Measurements from ENCODE around the gene UGT1A7. TPM values are rescaled to one million over a fixed set of nuclear protein-coding genes. Genes with fewer than 3 reads are reported as not detected.
A peak's percentile ranks its signal among the peaks of the same experiment; 100 is the strongest.

UGT1A7 gene
- total and polyA plus RNA-seq, 4 donors = 0.45 TPM; not detected in 3

DNA sequence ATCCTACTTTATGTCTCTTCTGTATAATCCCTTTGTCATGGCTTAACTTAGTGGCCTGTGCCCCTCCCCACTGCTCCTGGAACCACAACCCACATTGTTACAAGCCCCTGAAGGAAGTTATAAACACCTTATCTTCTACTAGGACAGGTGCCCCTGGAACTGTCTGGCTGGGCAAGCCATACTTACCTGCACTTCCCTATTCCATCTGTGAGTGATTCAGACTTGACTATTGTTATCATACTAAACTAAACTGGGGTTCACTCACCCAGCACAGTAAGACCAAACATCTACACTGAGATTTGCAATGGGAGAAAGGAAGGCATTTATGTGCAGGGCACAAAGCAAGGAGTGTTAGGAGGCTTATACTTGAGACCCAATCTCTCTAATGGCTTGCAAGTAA, 7.3 kb downstream of the UGT1A7 start:
- no peak overlapping the region for H3K27ac ChIP-seq (ENCODE audit: low read depth in 1 of 2, low read length in 1 of 2)
- no peaks in the 10 kb centered on the region for H3K9me3 ChIP-seq (ENCODE audit: control insufficient read depth in 4 of 4, insufficient read depth in 3 of 4, low read length in 3 of 4)
- no peak for ATAC-seq (ENCODE audit: insufficient read depth, low FRiP score)
- H3K9ac ChIP-seq (ENCODE audit: insufficient read depth in 1 of 2, low read length in 2 of 2) = no peak overlapping the region
- TF ChIP-seq CTCF (IDR thresholded peaks at IDR 0.05; ENCODE audit: control extremely low read depth, extremely low read depth) = no peak
- H3K4me1 ChIP-seq (ENCODE audit: control insufficient read depth in 5 of 5, insufficient read depth in 5 of 5, low read length in 5 of 5) = peaks cover 0 to 11% (median 0%) of the 10 kb centered on the region in 5 donors
- H3K36me3 ChIP-seq (ENCODE audit: control insufficient read depth in 4 of 4, insufficient read depth in 4 of 4, low read length in 4 of 4) = no peaks in the 10 kb centered on the region
- no peak for DNase-seq
- no peaks in the 10 kb centered on the region for H3K27me3 ChIP-seq (ENCODE audit: control insufficient read depth in 3 of 3, insufficient read depth in 3 of 3, low read length in 2 of 3)
- no peak overlapping the region for H3K4me3 ChIP-seq

GRCh38 chr2:233689501-233689900, 7.8 kb downstream of the UGT1A7 start:
- H3K4me3 ChIP-seq = no peak overlapping the region
- H3K9ac ChIP-seq (ENCODE audit: insufficient read depth in 1 of 2, low read length in 2 of 2) = no peak overlapping the region
- ATAC-seq (ENCODE audit: insufficient read depth, low FRiP score) (no peak), DNase-seq (peak; percentile 44 to 82 (median 77))
- H3K4me1 ChIP-seq (ENCODE audit: control insufficient read depth in 5 of 5, insufficient read depth in 5 of 5, low read length in 5 of 5) = peaks cover 0 to 11% (median 0%) of the 10 kb centered on the region in 5 donors
- no peak overlapping the region for H3K27ac ChIP-seq (ENCODE audit: low read depth in 1 of 2, low read length in 1 of 2)
- no peaks in the 10 kb centered on the region for H3K36me3 ChIP-seq (ENCODE audit: control insufficient read depth in 4 of 4, insufficient read depth in 4 of 4, low read length in 4 of 4)
- no peak for TF ChIP-seq CTCF (IDR thresholded peaks at IDR 0.05; ENCODE audit: control extremely low read depth, extremely low read depth)
- no peaks in the 10 kb centered on the region for H3K9me3 ChIP-seq (ENCODE audit: control insufficient read depth in 4 of 4, insufficient read depth in 3 of 4, low read length in 3 of 4)
- 3 to 5% methylated on average over 3 of the region's 3 CpGs for WGBS, 2 donors
- H3K27me3 ChIP-seq (ENCODE audit: control insufficient read depth in 3 of 3, insufficient read depth in 3 of 3, low read length in 2 of 3) = no peaks in the 10 kb centered on the region

GRCh38 chr2:233690444-233690843, 8.7 kb downstream of the UGT1A7 start:
- no peaks in the 10 kb centered on the region for H3K36me3 ChIP-seq (ENCODE audit: control insufficient read depth in 4 of 4, insufficient read depth in 4 of 4, low read length in 4 of 4)
- WGBS, 2 donors = 65 to 90% methylated on average over 4 of the region's 4 CpGs
- no peak for ATAC-seq (ENCODE audit: insufficient read depth, low FRiP score)
- H3K27me3 ChIP-seq (ENCODE audit: control insufficient read depth in 3 of 3, insufficient read depth in 3 of 3, low read length in 2 of 3) = no peaks in the 10 kb centered on the region
- no peak overlapping the region for H3K4me3 ChIP-seq
- H3K9ac ChIP-seq (ENCODE audit: insufficient read depth in 1 of 2, low read length in 2 of 2) = no peak overlapping the region
- peak; percentile 20 to 30 (median 28) for DNase-seq
- H3K27ac ChIP-seq (ENCODE audit: low read depth in 1 of 2, low read length in 1 of 2) = no peak overlapping the region
- no peak for TF ChIP-seq CTCF (IDR thresholded peaks at IDR 0.05; ENCODE audit: control extremely low read depth, extremely low read depth)
- peaks cover 0 to 11% (median 0%) of the 10 kb centered on the region in 5 donors for H3K4me1 ChIP-seq (ENCODE audit: control insufficient read depth in 5 of 5, insufficient read depth in 5 of 5, low read length in 5 of 5)
- no peaks in the 10 kb centered on the region for H3K9me3 ChIP-seq (ENCODE audit: control insufficient read depth in 4 of 4, insufficient read depth in 3 of 4, low read length in 3 of 4)

Data from lung (tissue), 12 donors.